GM12874 (cell line): ENCODE data around the gene PRDM16.

Experiments
- CTCF ChIP-seq: IDR thresholded peaks from 2 replicates; pipeline ENCODE4 v1.5.1; 2011; ENCODE audit warnings: low read depth, mild to moderate bottlenecking, control low read depth, low read length, moderate library complexity; ENCODE audit not compliant: insufficient read depth

PRDM16 gene

DNA sequence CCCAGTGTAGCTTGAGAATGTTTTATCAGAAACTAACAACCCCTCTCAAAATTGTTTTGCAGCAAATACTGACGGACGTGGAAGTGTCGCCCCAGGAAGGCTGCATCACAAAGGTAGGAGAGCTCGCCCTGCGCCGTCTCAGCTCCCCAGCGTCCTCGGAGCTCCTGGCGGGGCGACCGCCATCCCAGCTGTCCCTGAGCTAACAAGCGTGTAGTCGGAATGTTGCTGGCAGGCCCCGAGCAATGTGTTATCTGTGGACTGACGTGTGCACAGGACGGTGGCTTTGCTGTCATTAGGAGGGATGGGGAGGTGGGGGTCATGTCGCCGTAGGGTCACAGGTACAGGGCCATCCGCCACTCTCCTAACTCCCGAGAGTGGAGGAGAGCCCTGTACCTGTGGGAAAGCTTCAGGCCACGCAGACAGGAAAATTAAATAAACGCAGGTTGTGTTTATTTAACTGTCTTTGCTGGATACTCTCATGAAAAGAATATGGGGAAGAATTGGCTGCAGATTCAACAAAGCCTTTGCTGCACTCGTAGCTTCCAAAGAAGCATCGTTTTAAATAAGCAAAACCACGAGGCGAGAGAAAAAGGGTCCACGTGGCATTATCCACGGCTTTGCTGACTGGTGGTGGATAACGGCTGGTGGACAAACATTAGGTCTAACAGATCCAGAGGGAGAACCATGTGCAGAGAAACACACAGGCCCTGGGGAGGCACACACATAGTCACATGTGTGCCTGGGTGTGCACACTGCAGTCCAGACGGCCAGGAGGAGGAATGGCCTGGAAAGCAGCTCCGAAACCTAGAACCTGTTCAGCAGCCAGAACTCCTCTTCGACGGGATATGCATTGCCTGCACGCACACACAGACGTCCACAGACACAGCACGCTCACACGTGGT lies 175.3 kb downstream of the PRDM16 start:
- TF ChIP-seq CTCF, result no peak

- TF ChIP-seq CTCF, result no peak
Measured at GRCh38 chr1:3244927-3245315, 175.9 kb downstream of the PRDM16 start.

- TF ChIP-seq CTCF, result no peak
Measured at GRCh38 chr1:3245344-3245743, 176.3 kb downstream of the PRDM16 start.

- TF ChIP-seq CTCF, result no peak
Measured at GRCh38 chr1:3245768-3246167, 176.8 kb downstream of the PRDM16 start.

DNA sequence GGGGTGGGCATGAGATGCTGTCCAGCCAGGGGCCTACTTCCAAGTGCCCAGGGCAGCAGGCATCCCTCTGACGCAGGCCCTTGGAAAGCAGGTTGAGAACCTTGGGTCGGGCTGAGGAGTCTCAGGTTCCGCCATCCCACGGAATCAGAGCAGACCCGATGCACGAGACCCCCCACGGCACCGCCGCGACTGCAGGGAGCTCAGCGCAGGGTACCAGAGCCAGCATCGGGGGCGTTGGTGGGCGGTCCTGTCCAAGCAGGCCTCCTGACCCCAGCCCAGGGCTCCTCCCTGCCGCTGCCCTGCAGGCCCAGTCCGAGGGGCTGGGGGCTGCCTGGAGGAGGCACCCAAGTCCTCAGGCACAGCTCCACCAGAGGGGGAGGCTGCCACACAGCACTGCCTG lies 177.2 kb downstream of the PRDM16 start:
- no peak for TF ChIP-seq CTCF

GRCh38 chr1:3247521-3248121 lies 178.6 kb downstream of the PRDM16 start:
- no peak for TF ChIP-seq CTCF

DNA sequence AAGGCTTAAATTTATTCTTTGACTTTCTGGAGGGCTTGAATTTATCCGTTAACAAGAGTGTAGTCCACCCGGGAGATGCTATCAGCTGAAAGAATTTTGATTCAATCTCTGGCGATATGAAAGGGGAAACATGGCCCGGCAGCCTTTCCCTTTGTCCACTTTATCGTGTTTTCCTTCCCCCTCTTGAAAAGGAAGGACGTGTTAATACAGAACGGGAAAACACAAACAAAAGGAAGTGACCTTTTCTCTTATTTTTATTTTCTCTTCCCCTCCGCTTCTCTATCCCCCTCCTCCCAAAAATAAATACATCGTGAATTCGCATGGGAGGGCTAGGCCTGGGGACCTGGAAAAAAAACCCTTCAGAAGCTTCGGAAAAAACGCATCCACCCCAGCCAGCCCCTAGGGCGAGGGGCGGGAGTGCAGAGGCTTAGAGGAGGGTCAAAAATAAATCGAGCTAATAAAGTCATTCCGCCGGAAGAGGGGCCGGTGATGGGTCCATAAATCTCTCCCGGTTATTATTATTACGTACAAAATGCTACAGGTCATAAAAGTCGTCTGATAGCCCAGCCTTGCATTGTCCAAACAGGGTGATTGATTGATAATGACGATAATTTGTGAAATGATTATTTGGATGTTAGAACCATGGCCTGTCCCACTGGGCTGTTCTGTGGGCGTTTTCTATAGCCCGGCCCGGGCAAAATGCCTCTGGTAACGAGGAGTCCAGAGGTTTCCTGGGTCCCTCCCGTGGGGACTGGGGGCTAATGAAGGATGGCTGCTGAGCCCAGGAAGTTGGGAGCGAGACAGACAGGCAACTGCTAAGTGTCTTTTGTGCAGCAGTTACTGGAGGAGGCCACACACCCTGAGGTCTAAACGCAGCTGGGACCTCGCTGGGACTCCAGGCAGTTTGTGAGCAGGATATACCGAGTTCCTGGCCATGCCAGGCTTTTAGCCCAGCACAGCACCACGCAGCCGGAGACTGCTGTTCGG lies 179.4 kb downstream of the PRDM16 start:
- no peak for TF ChIP-seq CTCF
